ENCODE results near the gene FGF13. TPM values are rescaled to one million over a fixed set of nuclear protein-coding genes. Genes with fewer than 3 reads are reported as not detected.
A peak's percentile ranks its signal among the peaks of the same experiment; 100 is the strongest.

The FGF13 gene
- total RNA-seq, 4 donors from 2014 or later, result 0.60 to 2.1 (median 1.4) TPM

GRCh38 chrX:138748480-138748879, 37.0 kb upstream of the FGF13 start:
- no peaks in the 10 kb centered on the region for H3K27me3 ChIP-seq
- H3K27ac ChIP-seq, result no peak overlapping the region
- H3K36me3 ChIP-seq, result no peaks in the 10 kb centered on the region
- 18 to 28% methylated on average over 3 of the region's 3 CpGs for WGBS, 2 donors (ENCODE audit: low coverage in 1 of 2)
- intact Hi-C loops (cut with DNase I; ENCODE audit: low total_unique reads), result loop anchor here (5.0 kb wide), 1 partner anchor 451 kb away; no protein-coding TSS in a partner anchor
- H3K9me3 ChIP-seq, result no peaks in the 10 kb centered on the region
- H3K4me1 ChIP-seq, result no peaks in the 10 kb centered on the region
- in situ Hi-C loops (cut with MboI; ENCODE audit: low pct_ligation_motif_present in 1 of 4, low pct_unique_long_range_greater_than_20kb in 1 of 4, low sequenced_read_pairs in 3 of 4), result loop anchor here in 2 of 4 donors (25.0 kb wide), 2 partner anchors 561 to 611 kb away; no protein-coding TSS in a partner anchor
- DNase-seq, result no peak
- peak in 3 of 5 experiments; percentile 18 to 46 (median 31) for TF ChIP-seq CTCF (IDR thresholded peaks at IDR 0.05)
- no peak for TF ChIP-seq EP300 (IDR thresholded peaks at IDR 0.05; ENCODE audit: low read depth)
- TF ChIP-seq POLR2AphosphoS5 (IDR thresholded peaks at IDR 0.05), result no peak
- TF ChIP-seq POLR2A (IDR thresholded peaks at IDR 0.05), result no peak
- H3K4me3 ChIP-seq, result no peak overlapping the region

GRCh38 chrX:138745196-138745595, 33.7 kb upstream of the FGF13 start:
- H3K27ac ChIP-seq, result no peak overlapping the region
- no peaks in the 10 kb centered on the region for H3K27me3 ChIP-seq
- 3 to 5% methylated on average over 5 to 7 of the region's 7 CpGs for WGBS, 2 donors (ENCODE audit: low coverage in 1 of 2)
- H3K4me1 ChIP-seq, result no peaks in the 10 kb centered on the region
- in situ Hi-C loops (cut with MboI; ENCODE audit: low pct_ligation_motif_present in 1 of 4, low pct_unique_long_range_greater_than_20kb in 1 of 4, low sequenced_read_pairs in 3 of 4), result loop anchor here in 2 of 4 donors (25.0 kb wide), 2 partner anchors 558 to 608 kb away; no protein-coding TSS in a partner anchor
- no peak for DNase-seq
- H3K36me3 ChIP-seq, result no peaks in the 10 kb centered on the region
- H3K9me3 ChIP-seq, result no peaks in the 10 kb centered on the region
- TF ChIP-seq CTCF (IDR thresholded peaks at IDR 0.05) (peak; percentile 31 to 74 (median 57)), EP300 (IDR thresholded peaks at IDR 0.05; ENCODE audit: low read depth) (no peak)
- intact Hi-C loops (cut with DNase I; ENCODE audit: low total_unique reads), result loop anchor here (5.0 kb wide), 1 partner anchor 448 kb away; no protein-coding TSS in a partner anchor
- H3K4me3 ChIP-seq, result no peak overlapping the region

GRCh38 chrX:138742217-138742616, 30.7 kb upstream of the FGF13 start:
- 60 to 86% methylated on average over 2 to 5 of the region's 5 CpGs for WGBS, 2 donors (ENCODE audit: low coverage in 1 of 2)
- no peak for DNase-seq
- Histone ChIP-seq H3K9me3 (no peaks in the 10 kb centered on the region), H3K4me3 (no peak overlapping the region), H3K27ac (no peak overlapping the region), H3K36me3 (no peaks in the 10 kb centered on the region), H3K27me3 (no peaks in the 10 kb centered on the region), H3K4me1 (no peaks in the 10 kb centered on the region)
- intact Hi-C loops (cut with DNase I; ENCODE audit: low total_unique reads), result loop anchor here (5.0 kb wide), 1 partner anchor 615 kb away; no protein-coding TSS in a partner anchor
- TF ChIP-seq CTCF (IDR thresholded peaks at IDR 0.05) (no peak), POLR2A (IDR thresholded peaks at IDR 0.05) (no peak), POLR2AphosphoS5 (IDR thresholded peaks at IDR 0.05) (no peak), EP300 (IDR thresholded peaks at IDR 0.05; ENCODE audit: low read depth) (no peak)
- in situ Hi-C loops (cut with MboI; ENCODE audit: low pct_ligation_motif_present in 1 of 4, low pct_unique_long_range_greater_than_20kb in 1 of 4, low sequenced_read_pairs in 3 of 4), result loop anchor here in 2 of 4 donors (25.0 kb wide), 2 partner anchors 555 to 605 kb away; no protein-coding TSS in a partner anchor

- Histone ChIP-seq H3K27ac (no peak overlapping the region), H3K36me3 (no peaks in the 10 kb centered on the region), H3K4me1 (no peaks in the 10 kb centered on the region), H3K4me3 (no peak overlapping the region), H3K9me3 (no peaks in the 10 kb centered on the region), H3K27me3 (no peaks in the 10 kb centered on the region)
- in situ Hi-C loops (cut with MboI; ENCODE audit: low pct_ligation_motif_present in 1 of 4, low pct_unique_long_range_greater_than_20kb in 1 of 4, low sequenced_read_pairs in 3 of 4), result loop anchor here in 2 of 4 donors (25.0 kb wide), 2 partner anchors 553 to 603 kb away; no protein-coding TSS in a partner anchor
- DNase-seq, result no peak
- intact Hi-C loops (cut with DNase I; ENCODE audit: low total_unique reads), result loop anchor here (5.0 kb wide), 1 partner anchor 613 kb away; no protein-coding TSS in a partner anchor
- TF ChIP-seq POLR2AphosphoS5 (IDR thresholded peaks at IDR 0.05), result no peak
- no peak for TF ChIP-seq CTCF (IDR thresholded peaks at IDR 0.05)
- TF ChIP-seq EP300 (IDR thresholded peaks at IDR 0.05; ENCODE audit: low read depth), result no peak
- TF ChIP-seq POLR2A (IDR thresholded peaks at IDR 0.05), result no peak
- 69% methylated on average over 2 of the region's 2 CpGs; no CpG with 5 or more reads in 1 of the 2 donors for WGBS, 2 donors (ENCODE audit: low coverage in 1 of 2)
Measured at GRCh38 chrX:138740341-138740740, 28.8 kb upstream of the FGF13 start.
